HuH-7.5 (cell line): ENCODE results near the gene ITSN2.

Source experiments
- DNase-seq: peaks from one replicate; pipeline ENCODE4 v3.0.0; 2011; ENCODE audit warnings: low spot score

Gene ITSN2

GRCh38 chr2:24179683-24180082, 180.7 kb downstream of the ITSN2 start:
- no peak for DNase-seq

- DNase-seq = no peak
Measured at GRCh38 chr2:24176326-24176725, 184.0 kb downstream of the ITSN2 start.

- no peak for DNase-seq
Measured at GRCh38 chr2:24175631-24176187, 184.6 kb downstream of the ITSN2 start.

DNA sequence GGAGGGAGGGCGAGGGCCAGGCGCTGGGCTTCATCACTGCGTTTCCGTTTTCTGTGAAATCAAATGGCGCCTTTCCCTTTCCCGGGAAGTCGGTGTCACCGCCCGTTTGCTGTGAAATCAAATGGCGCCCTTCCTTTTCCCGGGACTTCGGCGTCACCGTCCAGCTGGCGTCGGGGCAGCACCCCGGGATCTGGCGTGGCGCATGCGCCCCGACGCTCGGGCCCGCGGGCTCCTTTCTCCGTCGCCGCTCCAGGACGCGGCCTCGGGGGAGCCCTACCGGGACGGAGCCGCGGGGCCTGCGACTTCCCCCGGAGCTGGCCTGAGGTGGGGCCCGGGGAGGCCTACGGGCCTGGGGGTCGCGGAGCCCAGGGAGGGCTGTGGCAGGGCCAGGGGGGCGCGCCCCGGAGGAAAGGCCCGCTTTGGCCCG, 185.5 kb downstream of the ITSN2 start, which contains the start of gene FAM228A:
FAM228A (plus strand) TSS at position 203 of the 427 bp plus-strand sequence. CDS start 428 bp downstream, outside the sequence.
- DNase-seq = no peak

DNA sequence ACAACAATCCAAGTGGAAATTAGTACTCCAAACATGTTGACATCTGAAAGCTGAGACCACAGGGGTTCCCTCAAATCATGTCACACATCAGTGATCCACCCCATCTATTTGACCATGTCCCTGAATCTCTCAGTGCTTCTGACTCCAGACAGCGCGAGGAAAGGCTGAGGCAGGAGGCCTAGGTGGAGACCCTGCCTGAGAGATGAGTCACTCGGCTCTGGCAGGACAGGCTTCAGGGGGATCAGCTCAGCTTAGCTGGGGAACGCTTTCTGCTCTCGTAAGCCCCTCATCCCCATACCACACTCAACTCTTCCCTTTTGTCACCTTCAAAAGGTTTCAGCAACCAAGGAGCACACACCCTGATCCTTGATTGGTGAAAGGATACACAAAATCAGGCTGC, 191.3 kb downstream of the ITSN2 start:
- DNase-seq = no peak

- peak; percentile 47 for DNase-seq
Measured at GRCh38 chr2:24164416-24164973, 195.8 kb downstream of the ITSN2 start.

GRCh38 chr2:24163601-24164000, 196.7 kb downstream of the ITSN2 start:
- no peak for DNase-seq

- no peak for DNase-seq
Measured at GRCh38 chr2:24163186-24163585, 197.2 kb downstream of the ITSN2 start.

- DNase-seq = no peak
Measured at GRCh38 chr2:24162494-24162893, 197.8 kb downstream of the ITSN2 start.

DNA sequence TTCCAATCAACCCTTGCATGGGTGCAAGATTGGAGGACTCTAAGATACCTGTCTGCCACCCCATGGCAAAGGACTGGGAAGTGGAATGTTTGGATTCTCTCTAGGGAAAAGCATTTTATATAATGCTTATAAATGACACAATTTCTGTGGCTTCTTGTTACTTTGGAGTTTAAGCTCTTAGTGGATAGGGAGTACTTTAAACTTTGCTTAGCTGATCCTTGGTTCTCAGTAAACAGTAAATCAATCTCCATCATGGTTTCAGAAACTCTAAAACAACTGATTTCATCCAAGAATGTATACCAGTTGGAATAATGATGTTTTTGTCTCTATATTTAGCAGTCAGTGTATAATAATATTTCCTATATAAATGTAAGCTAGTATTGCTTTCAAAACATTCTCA, 199.6 kb downstream of the ITSN2 start:
- DNase-seq = no peak

DNA sequence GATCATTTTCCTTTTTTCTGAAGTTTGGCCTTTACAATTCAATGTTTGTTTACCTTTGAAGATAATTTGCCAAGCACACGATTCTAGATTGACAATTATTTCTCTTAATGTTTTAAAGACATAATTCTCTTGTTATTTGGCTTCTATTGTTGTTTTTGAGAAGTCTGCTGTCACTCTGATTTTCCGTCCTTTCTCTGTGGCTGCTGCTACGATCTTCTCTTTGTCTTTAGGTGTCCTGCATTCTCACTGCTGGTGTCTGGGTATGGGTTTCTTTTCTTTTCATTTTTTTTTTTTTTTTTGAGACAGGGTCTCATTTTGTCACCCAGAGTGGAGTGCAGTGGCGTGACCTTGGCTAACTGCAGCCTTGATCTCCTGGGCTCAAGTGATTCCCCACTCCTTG, 200.6 kb downstream of the ITSN2 start:
- no peak for DNase-seq

GRCh38 chr2:24158131-24158530, 202.2 kb downstream of the ITSN2 start:
- DNase-seq = no peak

GRCh38 chr2:24153478-24153877, 206.9 kb downstream of the ITSN2 start:
- DNase-seq = no peak
